ENCODE data around the gene LRRC74B.
"Not testable (repeated sequence)": the region's sequence is repeated elsewhere in the genome, so short reads cannot be mapped to it uniquely, and the experiment has no call there.

Gene LRRC74B

GRCh38 chr22:21076912-21077625 lies 31.3 kb downstream of the LRRC74B start:
- no peak for DNase-seq (ENCODE audit: low spot score)

GRCh38 chr22:21077884-21078508 lies 32.2 kb downstream of the LRRC74B start:
- DNase-seq (ENCODE audit: low spot score) = no peak

- no peak for DNase-seq (ENCODE audit: low spot score)
These were observed 33.2 kb downstream of the LRRC74B start for GRCh38 chr22:21078916-21079315.

GRCh38 chr22:21079493-21079892 lies 33.7 kb downstream of the LRRC74B start:
- no peak for DNase-seq (ENCODE audit: low spot score)

- DNase-seq (ENCODE audit: low spot score) = no peak
These were observed 34.8 kb downstream of the LRRC74B start for GRCh38 chr22:21080435-21081137.

- DNase-seq (ENCODE audit: low spot score) = no peak
These were observed 36.5 kb downstream of the LRRC74B start for GRCh38 chr22:21082248-21082647.

- no peak for DNase-seq (ENCODE audit: low spot score)
These were observed 41.4 kb downstream of the LRRC74B start for GRCh38 chr22:21087119-21087518.

- not testable (repeated sequence) for DNase-seq (ENCODE audit: low spot score)
These were observed 42.2 kb downstream of the LRRC74B start for GRCh38 chr22:21087926-21088325.

GRCh38 chr22:21091220-21091619 lies 45.5 kb downstream of the LRRC74B start:
- not testable (repeated sequence) for DNase-seq (ENCODE audit: low spot score)

- DNase-seq (ENCODE audit: low spot score) = no peak
These were observed 47.2 kb downstream of the LRRC74B start for GRCh38 chr22:21092797-21093554.

GRCh38 chr22:21093555-21094137 lies 47.9 kb downstream of the LRRC74B start:
- not testable (repeated sequence) for DNase-seq (ENCODE audit: low spot score)

GRCh38 chr22:21094911-21095772 lies 49.4 kb downstream of the LRRC74B start:
- DNase-seq (ENCODE audit: low spot score) = no peak

- no peak for DNase-seq (ENCODE audit: low spot score)
These were observed 50.0 kb downstream of the LRRC74B start for GRCh38 chr22:21095773-21096107.

GRCh38 chr22:21096878-21097277 lies 51.1 kb downstream of the LRRC74B start:
- DNase-seq (ENCODE audit: low spot score) = not testable (repeated sequence)

GRCh38 chr22:21098099-21098671 lies 52.4 kb downstream of the LRRC74B start:
- no peak for DNase-seq (ENCODE audit: low spot score)

GRCh38 chr22:21099578-21099977 lies 53.8 kb downstream of the LRRC74B start:
- no peak for DNase-seq (ENCODE audit: low spot score)

- no peak for DNase-seq (ENCODE audit: low spot score)
These were observed 54.6 kb downstream of the LRRC74B start for GRCh38 chr22:21100149-21101032.

- DNase-seq (ENCODE audit: low spot score) = no peak
These were observed 56.3 kb downstream of the LRRC74B start for GRCh38 chr22:21101877-21102638.

Data from left forelimb (tissue), 1 donor.